Natural killer cell treated with Interleukin-12 subunit alpha and Interleukin-12 subunit beta and Interleukin-15 and Interleukin-18, amount 100 ng/mL, for 72 hours (primary cell): ENCODE measurements around the gene KCNK3. TPM values are rescaled to one million over a fixed set of nuclear protein-coding genes. Genes with fewer than 3 reads are reported as not detected.
A peak's percentile ranks its signal among the peaks of the same experiment; 100 is the strongest.
"Not testable (repeated sequence)": the region's sequence is repeated elsewhere in the genome, so short reads cannot be mapped to it uniquely, and the experiment has no call there.

Experiments
- ATAC-seq, 2 donors: fragments of 150-1000 bp; cut with Tn5 transposase in 1 of 2; sonication (Bioruptor Pico), chemical (Tn5 transposase) in 1 of 2; 2 replicates each; pipeline ENCODE4 v1.10.0; 2021
- DNase-seq: peaks from one replicate; pipeline ENCODE4 v3.0.0; 2022; ENCODE audit warnings: low spot score
- H3K27ac Mint-ChIP-seq, 2 donors: 1 replicate in 1 of 2; 2 replicates in 1 of 2; pipeline ENCODE4 v1.8.0; 2022; ENCODE audit warnings: mixed read lengths in 2 of 2, mild to moderate bottlenecking in 1 of 2, moderate library complexity in 1 of 2
- H3K27me3 Mint-ChIP-seq, 2 donors: 1 replicate in 1 of 2; 2 replicates in 1 of 2; pipeline ENCODE4 v1.8.0; 2022; ENCODE audit warnings: mixed read lengths in 2 of 2
- H3K36me3 Mint-ChIP-seq: one replicate; pipeline ENCODE4 v1.8.0; 2022; ENCODE audit warnings: mixed read lengths
- H3K4me1 Mint-ChIP-seq, 2 donors: 1 replicate in 1 of 2; 2 replicates in 1 of 2; pipeline ENCODE4 v1.8.0; 2022; ENCODE audit warnings: low read depth in 2 of 2, mixed read lengths in 2 of 2, mild to moderate bottlenecking in 1 of 2
- H3K4me3 Mint-ChIP-seq: one replicate; pipeline ENCODE4 v1.8.0; 2022; ENCODE audit warnings: mixed read lengths
- H3K9me3 Mint-ChIP-seq: 2 replicates; pipeline ENCODE4 v1.8.0; 2022; ENCODE audit warnings: mixed read lengths
- total RNA-seq, 2 donors: library from RNA; stranded (reverse); gene quantifications; one replicate each; pipeline ENCODE4 v1.2.3, GENCODE V29; 2022

The KCNK3 gene
- total RNA-seq, 2 donors from 2014 or later, result not detected

- Mint-ChIP-seq H3K27ac (no peak overlapping the region), H3K9me3 (no peaks in the 10 kb centered on the region), H3K4me1 (peaks cover 0 to 6% of the 10 kb centered on the region in 2 donors), H3K36me3 (no peaks in the 10 kb centered on the region), H3K27me3 (peaks cover 15 to 20% of the 10 kb centered on the region in 2 donors), H3K4me3 (no peak overlapping the region)
- no peak for DNase-seq
- ATAC-seq, result peak in 1 of 2 donors; percentile 42
These were observed 39.1 kb upstream of the KCNK3 start for GRCh38 chr2:26653207-26654060.

- ATAC-seq, result no peak
- DNase-seq, result no peak
- peaks cover 2% of the 10 kb centered on the region for H3K9me3 Mint-ChIP-seq
- H3K4me1 Mint-ChIP-seq, result peaks cover 0 to 6% of the 10 kb centered on the region in 2 donors
- no peak overlapping the region for H3K27ac Mint-ChIP-seq
- H3K27me3 Mint-ChIP-seq, result peaks cover 20 to 21% of the 10 kb centered on the region in 2 donors
- no peaks in the 10 kb centered on the region for H3K36me3 Mint-ChIP-seq
- H3K4me3 Mint-ChIP-seq, result no peak overlapping the region
These were observed 38.5 kb upstream of the KCNK3 start for GRCh38 chr2:26654061-26654340.

DNA sequence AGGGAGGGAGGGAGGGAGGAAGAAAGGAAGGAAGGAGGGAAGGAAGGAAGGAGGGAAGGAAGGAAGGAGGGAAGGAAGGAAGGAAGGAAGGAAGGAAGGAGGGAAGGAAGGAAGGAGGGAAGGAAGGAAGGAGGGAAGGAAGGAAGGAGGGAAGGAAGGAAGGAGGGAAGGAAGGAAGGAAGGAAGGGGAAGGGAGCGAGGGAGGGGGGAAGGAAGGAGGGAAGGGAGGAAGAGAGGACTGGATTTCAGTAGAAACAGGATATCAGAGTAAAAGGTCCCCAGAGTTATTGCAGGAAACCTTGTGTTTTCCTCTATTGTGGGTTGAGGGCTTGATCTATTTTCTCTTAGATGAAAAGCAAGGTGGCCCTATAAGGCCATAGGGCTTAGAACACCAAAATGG is 37.4 kb upstream of the KCNK3 start:
- H3K27ac Mint-ChIP-seq, H3K9me3 Mint-ChIP-seq, H3K36me3 Mint-ChIP-seq, H3K4me1 Mint-ChIP-seq, H3K4me3 Mint-ChIP-seq, ATAC-seq, DNase-seq: not testable (repeated sequence)
- peaks cover 15 to 22% of the 10 kb centered on the region in 2 donors for H3K27me3 Mint-ChIP-seq

DNA sequence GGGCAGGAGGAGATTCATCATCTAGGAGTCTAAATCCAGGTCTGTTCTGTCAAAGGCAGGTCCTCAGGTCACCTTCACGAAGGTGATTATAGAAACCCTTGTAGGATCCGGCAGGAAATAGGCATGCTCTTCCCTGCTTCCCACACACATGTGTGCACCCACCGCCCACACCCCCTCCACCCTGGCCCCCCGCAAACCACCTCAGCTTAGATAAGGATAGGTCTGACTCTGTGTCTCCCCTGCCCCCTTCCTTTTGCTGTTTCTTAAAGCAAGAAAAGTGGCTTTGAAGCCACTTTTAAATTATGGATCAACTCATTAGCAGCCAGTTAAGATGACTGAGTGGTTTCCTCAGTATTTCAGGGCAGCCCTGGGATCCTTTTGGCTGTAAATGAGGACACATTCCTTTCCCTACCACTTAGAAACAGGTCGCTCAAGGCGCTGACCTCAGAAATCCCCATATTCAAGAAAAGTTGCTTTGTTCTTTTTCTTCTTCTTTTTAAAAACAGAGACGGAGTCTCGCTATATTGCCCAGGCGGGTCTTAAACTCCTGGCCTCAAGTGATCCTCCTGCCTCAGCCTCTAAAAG is 36.8 kb upstream of the KCNK3 start:
- Mint-ChIP-seq H3K4me1 (peaks cover 0 to 6% of the 10 kb centered on the region in 2 donors), H3K9me3 (peaks cover 10% of the 10 kb centered on the region), H3K36me3 (peaks cover 12% of the 10 kb centered on the region), H3K4me3 (no peak overlapping the region), H3K27ac (no peak overlapping the region), H3K27me3 (peaks cover 14 to 16% of the 10 kb centered on the region in 2 donors)
- ATAC-seq, result no peak
- no peak for DNase-seq

GRCh38 chr2:26657265-26657664 is 35.3 kb upstream of the KCNK3 start:
- Mint-ChIP-seq H3K9me3 (peaks cover 14% of the 10 kb centered on the region), H3K4me3 (no peak overlapping the region), H3K36me3 (peaks cover 21% of the 10 kb centered on the region), H3K27ac (no peak overlapping the region), H3K4me1 (peaks cover 0 to 6% of the 10 kb centered on the region in 2 donors), H3K27me3 (peaks cover 14 to 16% of the 10 kb centered on the region in 2 donors)
- ATAC-seq, result no peak
- no peak for DNase-seq

GRCh38 chr2:26658691-26659346 is 33.7 kb upstream of the KCNK3 start:
- DNase-seq (no peak), ATAC-seq (no peak)
- peaks cover 14% of the 10 kb centered on the region for H3K9me3 Mint-ChIP-seq
- peaks cover 0 to 6% of the 10 kb centered on the region in 2 donors for H3K4me1 Mint-ChIP-seq
- peaks cover 18 to 21% of the 10 kb centered on the region in 2 donors for H3K27me3 Mint-ChIP-seq
- H3K36me3 Mint-ChIP-seq, result peaks cover 21% of the 10 kb centered on the region
- H3K4me3 Mint-ChIP-seq, result no peak overlapping the region
- no peak overlapping the region for H3K27ac Mint-ChIP-seq

DNA sequence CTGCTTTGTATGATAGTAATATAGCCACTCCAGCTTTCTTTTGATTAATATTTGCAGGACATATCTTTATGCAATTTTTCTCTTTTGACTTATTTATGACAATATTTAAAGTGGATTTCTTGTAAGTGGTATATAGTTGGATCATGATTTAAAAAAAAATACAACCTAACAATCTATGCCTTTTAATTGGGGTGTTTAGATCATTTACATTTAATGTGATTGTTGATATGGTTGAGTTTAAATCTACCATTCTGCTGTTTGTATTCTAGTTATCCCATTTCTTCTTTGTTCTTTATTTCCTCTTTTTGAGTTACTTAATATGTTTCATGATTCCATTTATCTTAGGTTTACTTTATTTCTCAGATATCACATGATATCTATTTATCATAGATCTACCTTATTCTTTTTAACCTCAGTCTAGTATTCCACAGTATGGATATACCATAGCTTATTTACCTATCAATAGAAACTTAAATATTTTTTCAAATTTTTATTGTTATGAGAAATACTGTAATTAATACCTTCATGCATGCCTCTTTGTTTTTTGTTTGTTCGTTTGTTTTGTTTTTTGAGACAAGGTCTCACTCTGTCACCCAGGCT is 32.1 kb upstream of the KCNK3 start:
- Mint-ChIP-seq H3K27me3 (peaks cover 18 to 29% of the 10 kb centered on the region in 2 donors), H3K4me3 (no peak overlapping the region), H3K4me1 (no peaks in the 10 kb centered on the region), H3K27ac (no peak overlapping the region), H3K9me3 (peaks cover 14% of the 10 kb centered on the region), H3K36me3 (peaks cover 21% of the 10 kb centered on the region)
- ATAC-seq, result no peak
- no peak for DNase-seq

DNA sequence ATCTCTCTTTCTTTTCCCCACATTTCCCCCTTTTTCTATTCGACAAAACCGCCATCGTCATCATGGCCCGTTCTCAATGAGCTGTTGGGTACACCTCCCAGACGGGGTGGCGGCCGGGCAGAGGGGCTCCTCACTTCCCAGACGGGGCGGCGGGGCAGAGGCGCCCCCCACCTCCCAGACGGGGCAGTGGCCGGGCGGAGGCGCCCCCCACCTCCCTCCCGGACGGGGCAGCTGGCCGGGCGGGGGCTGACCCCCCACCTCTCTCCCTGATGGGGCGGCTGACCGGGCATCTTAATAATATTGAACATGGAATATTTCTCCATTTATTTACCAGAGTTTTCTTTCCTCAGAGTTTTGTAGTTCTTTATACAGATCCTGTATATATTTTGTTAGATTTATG is 27.2 kb upstream of the KCNK3 start:
- ATAC-seq, H3K4me3 Mint-ChIP-seq, H3K27ac Mint-ChIP-seq, DNase-seq, H3K4me1 Mint-ChIP-seq, H3K9me3 Mint-ChIP-seq: not testable (repeated sequence)
- H3K36me3 Mint-ChIP-seq, result peaks cover 13% of the 10 kb centered on the region
- peaks cover 32 to 72% of the 10 kb centered on the region in 2 donors for H3K27me3 Mint-ChIP-seq

- Mint-ChIP-seq H3K36me3 (no peaks in the 10 kb centered on the region), H3K9me3 (no peaks in the 10 kb centered on the region), H3K27me3 (peaks cover 29 to 61% of the 10 kb centered on the region in 2 donors), H3K4me3 (no peak overlapping the region), H3K4me1 (peaks cover 0 to 4% of the 10 kb centered on the region in 2 donors), H3K27ac (no peak overlapping the region)
- DNase-seq, result no peak
- ATAC-seq, result no peak
These were observed 25.9 kb upstream of the KCNK3 start for GRCh38 chr2:26666671-26667070.

DNA sequence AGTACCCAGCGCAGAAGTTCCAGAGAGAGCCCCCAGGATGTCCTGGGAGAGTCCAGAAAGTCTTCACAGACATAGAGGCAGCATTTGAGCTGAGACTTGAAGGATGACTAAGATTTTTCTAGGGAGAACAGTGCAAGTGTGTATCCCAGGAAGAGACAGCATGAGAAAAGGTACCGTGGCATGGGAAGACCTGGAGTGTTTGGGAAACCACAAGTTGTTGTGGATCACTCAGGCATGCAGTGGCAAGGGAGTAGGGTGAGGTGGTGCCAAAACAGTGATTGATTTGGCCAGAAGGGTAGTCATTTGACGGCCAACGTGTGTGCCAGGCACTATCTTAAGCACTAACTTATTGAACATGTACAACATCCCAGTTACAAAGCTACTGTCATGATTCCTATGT is 24.5 kb upstream of the KCNK3 start:
- DNase-seq (no peak), ATAC-seq (no peak)
- Mint-ChIP-seq H3K27ac (no peak overlapping the region), H3K9me3 (no peaks in the 10 kb centered on the region), H3K4me3 (no peak overlapping the region), H3K27me3 (peaks cover 32 to 62% of the 10 kb centered on the region in 2 donors), H3K36me3 (no peaks in the 10 kb centered on the region), H3K4me1 (peaks cover 0 to 4% of the 10 kb centered on the region in 2 donors)

- no peak overlapping the region for H3K27ac Mint-ChIP-seq
- peaks cover 0 to 4% of the 10 kb centered on the region in 2 donors for H3K4me1 Mint-ChIP-seq
- no peak overlapping the region for H3K4me3 Mint-ChIP-seq
- H3K27me3 Mint-ChIP-seq, result peaks cover 34 to 61% of the 10 kb centered on the region in 2 donors
- no peaks in the 10 kb centered on the region for H3K9me3 Mint-ChIP-seq
- no peaks in the 10 kb centered on the region for H3K36me3 Mint-ChIP-seq
- ATAC-seq (peak; percentile 25 to 43), DNase-seq (no peak)
These were observed 23.4 kb upstream of the KCNK3 start for GRCh38 chr2:26668856-26669750.

DNA sequence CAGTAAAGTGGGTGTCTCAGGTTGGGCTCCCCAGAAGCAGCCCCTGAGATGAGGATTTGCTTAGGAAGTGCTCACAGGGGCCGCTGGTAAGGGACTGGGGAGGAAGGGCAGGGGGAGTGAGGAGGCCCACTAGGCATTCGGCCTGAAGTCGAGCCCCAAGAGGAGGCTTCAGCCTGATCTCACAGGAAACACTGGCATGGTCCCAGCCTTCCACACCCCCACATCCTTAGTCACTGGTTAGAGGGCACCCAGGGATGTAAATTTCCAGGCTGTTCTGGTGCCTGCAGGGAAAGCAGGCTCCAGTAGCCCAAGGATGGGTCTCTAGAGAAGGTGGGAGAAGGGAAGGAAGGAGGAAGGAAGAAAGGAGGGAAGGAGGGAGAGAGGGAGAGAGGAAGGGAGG is 22.4 kb upstream of the KCNK3 start:
- H3K36me3 Mint-ChIP-seq, result no peaks in the 10 kb centered on the region
- H3K4me3 Mint-ChIP-seq, result no peak overlapping the region
- peaks cover 0 to 4% of the 10 kb centered on the region in 2 donors for H3K4me1 Mint-ChIP-seq
- H3K9me3 Mint-ChIP-seq, result no peaks in the 10 kb centered on the region
- H3K27ac Mint-ChIP-seq, result no peak overlapping the region
- no peak for DNase-seq
- peaks cover 34 to 56% of the 10 kb centered on the region in 2 donors for H3K27me3 Mint-ChIP-seq
- no peak for ATAC-seq

- Mint-ChIP-seq H3K4me1 (peaks cover 0 to 4% of the 10 kb centered on the region in 2 donors), H3K27me3 (peaks cover 31 to 49% of the 10 kb centered on the region in 2 donors), H3K27ac (no peak overlapping the region), H3K9me3 (no peaks in the 10 kb centered on the region), H3K4me3 (no peak overlapping the region), H3K36me3 (no peaks in the 10 kb centered on the region)
- ATAC-seq, result no peak
- no peak for DNase-seq
These were observed 21.5 kb upstream of the KCNK3 start for GRCh38 chr2:26670931-26671460.
